Lung (tissue), 12 donors: Measurements from ENCODE around the gene C19orf53. TPM values are rescaled to one million over a fixed set of nuclear protein-coding genes. Genes with fewer than 3 reads are reported as not detected.

Source experiments
- ATAC-seq: fragments of 200-7000 bp; cut with Tn5 transposase; one replicate; pipeline ENCODE4 v1.9.1; 2020; ENCODE audit warnings: moderate number of reproducible peaks; ENCODE audit not compliant: insufficient read depth, low FRiP score
- DNase-seq, 3 donors: peaks; one replicate each; pipeline ENCODE4 v3.0.0-alpha.2; 2013 to 2017
- H3K27ac ChIP-seq, 2 donors: one replicate each; pipeline ENCODE4 v1.5.1; 2013; ENCODE audit warnings: mild to moderate bottlenecking in 2 of 2, moderate library complexity in 2 of 2, control low read depth in 1 of 2, inconsistent platforms in 1 of 2, low read depth in 1 of 2, low read length in 1 of 2
- H3K27me3 ChIP-seq, 3 donors: one replicate each; pipeline ENCODE4 v1.5.1; 2013; ENCODE audit warnings: low read length in 2 of 3; ENCODE audit not compliant: control insufficient read depth in 3 of 3, insufficient read depth in 3 of 3
- H3K36me3 ChIP-seq, 4 donors: one replicate each; pipeline ENCODE4 v1.5.1; 2013; ENCODE audit warnings: low read length in 4 of 4, mild to moderate bottlenecking in 1 of 4, moderate library complexity in 1 of 4; ENCODE audit not compliant: control insufficient read depth in 4 of 4, insufficient read depth in 4 of 4
- H3K4me1 ChIP-seq, 5 donors: one replicate each; pipeline ENCODE4 v1.5.1; 2013; ENCODE audit warnings: low read length in 5 of 5, mild to moderate bottlenecking in 2 of 5, moderate library complexity in 1 of 5; ENCODE audit not compliant: control insufficient read depth in 5 of 5, insufficient read depth in 5 of 5
- H3K4me3 ChIP-seq: one replicate; pipeline ENCODE4 v1.5.1; 2013; ENCODE audit warnings: mild to moderate bottlenecking, control low read depth, moderate library complexity
- H3K9ac ChIP-seq, 2 donors: one replicate each; pipeline ENCODE4 v1.5.1; 2013; ENCODE audit warnings: low read length in 2 of 2, control low read depth in 1 of 2; ENCODE audit not compliant: insufficient read depth in 1 of 2
- H3K9me3 ChIP-seq, 4 donors: one replicate each; pipeline ENCODE4 v1.5.1; 2013; ENCODE audit warnings: low read length in 3 of 4, mild to moderate bottlenecking in 1 of 4, moderate library complexity in 1 of 4; ENCODE audit not compliant: control insufficient read depth in 4 of 4, insufficient read depth in 3 of 4
- WGBS, 2 donors: extraction: QIAGEN DNeasy Blood & Tissue Kit; methylation state at CpG; one replicate each; pipeline ENCODE4 v1.1.7; 2013; 5-methylcytosine and 5-hydroxymethylcytosine counted together
- polyA plus RNA-seq, 2 donors: library from polyadenylated mRNA; stranded (reverse); fragments of 200-250 nt; gene quantifications; one replicate each; pipeline ENCODE4 v1.2.1, GENCODE V29; 2013
- total RNA-seq, 2 donors: library from RNA; depleted of rRNA in 1 of 2; stranded (reverse); fragments of >200 nt in 1 of 2; gene quantifications; one replicate each; pipeline ENCODE4 v1.2.1, GENCODE V29; 2014 to 2021
- TF ChIP-seq, protein P1 (sequence below): IDR thresholded peaks from 2 replicates; pipeline ENCODE4 v1.5.1; 2012; ENCODE audit warnings: mild to moderate bottlenecking; ENCODE audit errors: control extremely low read depth, extremely low read depth
- donor health status: control.
- donor health status: control.
- donor health status: Bipolar disorder and iron deficiency.
- donor health status: healthy.
- donor health status: DM: yes; HTN: yes; CAD: no.

Gene C19orf53
- total and polyA plus RNA-seq, 4 donors: 62.6 to 251 (median 111) TPM

DNA sequence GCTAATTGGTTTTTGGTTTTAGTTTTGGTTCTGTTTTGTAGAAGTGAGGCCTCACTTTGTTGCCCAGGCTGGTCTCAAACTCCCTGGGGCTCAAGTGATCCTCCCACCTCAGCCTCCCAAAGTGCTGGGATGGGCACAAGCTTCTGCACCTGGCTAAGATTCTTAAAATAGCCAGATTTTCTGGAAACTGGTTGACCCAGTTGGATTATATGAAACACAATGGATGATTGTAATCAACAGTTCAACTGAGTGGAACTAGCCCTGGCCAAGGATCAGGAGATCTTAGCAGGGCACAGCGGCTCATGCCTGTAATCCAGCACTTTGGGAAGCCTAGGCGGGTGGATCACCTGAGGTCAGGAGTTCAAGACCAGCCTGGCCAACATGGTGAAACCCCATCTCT is 39.5 kb upstream of the C19orf53 start:
- ATAC-seq (no peak), DNase-seq (no peak)
- Histone ChIP-seq H3K27me3 (no peaks in the 10 kb centered on the region), H3K27ac (no peak overlapping the region), H3K4me1 (peaks cover 0 to 10% (median 4%) of the 10 kb centered on the region in 5 donors), H3K9me3 (no peaks in the 10 kb centered on the region), H3K4me3 (no peak overlapping the region), H3K9ac (no peak overlapping the region), H3K36me3 (peaks cover 0 to 3% (median 1%) of the 10 kb centered on the region in 4 donors)
- TF ChIP-seq, protein P1, sequence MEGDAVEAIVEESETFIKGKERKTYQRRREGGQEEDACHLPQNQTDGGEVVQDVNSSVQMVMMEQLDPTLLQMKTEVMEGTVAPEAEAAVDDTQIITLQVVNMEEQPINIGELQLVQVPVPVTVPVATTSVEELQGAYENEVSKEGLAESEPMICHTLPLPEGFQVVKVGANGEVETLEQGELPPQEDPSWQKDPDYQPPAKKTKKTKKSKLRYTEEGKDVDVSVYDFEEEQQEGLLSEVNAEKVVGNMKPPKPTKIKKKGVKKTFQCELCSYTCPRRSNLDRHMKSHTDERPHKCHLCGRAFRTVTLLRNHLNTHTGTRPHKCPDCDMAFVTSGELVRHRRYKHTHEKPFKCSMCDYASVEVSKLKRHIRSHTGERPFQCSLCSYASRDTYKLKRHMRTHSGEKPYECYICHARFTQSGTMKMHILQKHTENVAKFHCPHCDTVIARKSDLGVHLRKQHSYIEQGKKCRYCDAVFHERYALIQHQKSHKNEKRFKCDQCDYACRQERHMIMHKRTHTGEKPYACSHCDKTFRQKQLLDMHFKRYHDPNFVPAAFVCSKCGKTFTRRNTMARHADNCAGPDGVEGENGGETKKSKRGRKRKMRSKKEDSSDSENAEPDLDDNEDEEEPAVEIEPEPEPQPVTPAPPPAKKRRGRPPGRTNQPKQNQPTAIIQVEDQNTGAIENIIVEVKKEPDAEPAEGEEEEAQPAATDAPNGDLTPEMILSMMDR: no peak
- 89 to 100% methylated on average over 2 of the region's 2 CpGs for WGBS, 2 donors

DNA sequence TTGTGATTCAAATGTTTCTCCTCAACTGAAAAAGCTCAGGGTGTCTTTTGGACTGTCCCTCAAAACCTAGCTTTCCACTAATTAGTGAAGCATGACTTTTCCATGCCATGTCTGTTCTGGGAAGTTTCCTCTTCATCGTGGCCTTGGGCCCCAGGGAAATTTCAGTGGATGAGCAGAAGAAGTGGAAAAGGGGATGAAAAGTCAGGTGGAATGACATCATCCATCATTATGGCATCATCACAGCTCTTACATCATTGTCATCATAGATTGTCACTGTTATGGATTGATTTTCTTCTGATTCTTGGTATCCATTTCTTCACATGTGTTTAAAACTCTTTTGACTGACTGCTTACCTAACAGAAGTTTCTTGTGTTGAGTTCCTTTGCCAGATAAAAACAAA is 36.2 kb upstream of the C19orf53 start:
- TF ChIP-seq, protein P1: no peak
- peaks cover 0 to 3% (median 3%) of the 10 kb centered on the region in 4 donors for H3K36me3 ChIP-seq
- H3K27me3 ChIP-seq: no peaks in the 10 kb centered on the region
- no peak for ATAC-seq
- H3K4me3 ChIP-seq: no peak overlapping the region
- no peak overlapping the region for H3K27ac ChIP-seq
- no peaks in the 10 kb centered on the region for H3K9me3 ChIP-seq
- WGBS, 2 donors: 90 to 100% methylated on average over 1 of the region's 1 CpG
- no peak overlapping the region for H3K9ac ChIP-seq
- H3K4me1 ChIP-seq: no peaks in the 10 kb centered on the region
- no peak for DNase-seq

DNA sequence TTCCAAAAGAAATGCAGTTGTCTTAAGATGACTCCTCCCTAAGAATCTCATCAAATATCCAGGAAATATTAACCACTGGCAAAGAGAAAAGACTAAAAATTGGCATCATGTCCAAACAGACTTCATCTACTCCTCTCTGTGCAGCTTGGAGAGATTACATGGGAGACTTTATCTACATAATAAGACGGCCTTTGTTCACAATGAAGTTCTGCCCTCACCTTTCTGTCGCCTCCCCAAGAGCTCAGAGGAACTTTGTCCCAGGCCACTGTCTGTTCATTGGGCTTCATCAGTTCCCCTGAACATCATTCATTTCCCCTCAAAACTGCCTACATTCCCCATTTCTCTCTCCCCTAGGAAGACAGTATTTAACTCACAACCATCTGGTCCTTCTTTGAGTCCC is 32.4 kb upstream of the C19orf53 start:
- no peaks in the 10 kb centered on the region for H3K27me3 ChIP-seq
- DNase-seq (no peak), ATAC-seq (no peak)
- WGBS, 2 donors: 93 to 97% methylated on average over 2 of the region's 2 CpGs
- peaks cover 0 to 4% (median 0%) of the 10 kb centered on the region in 5 donors for H3K4me1 ChIP-seq
- H3K36me3 ChIP-seq: peaks cover 0 to 3% (median 3%) of the 10 kb centered on the region in 4 donors
- TF ChIP-seq, protein P1: no peak
- H3K9me3 ChIP-seq: no peaks in the 10 kb centered on the region
- no peak overlapping the region for H3K27ac ChIP-seq
- H3K4me3 ChIP-seq: no peak overlapping the region
- H3K9ac ChIP-seq: no peak overlapping the region

DNA sequence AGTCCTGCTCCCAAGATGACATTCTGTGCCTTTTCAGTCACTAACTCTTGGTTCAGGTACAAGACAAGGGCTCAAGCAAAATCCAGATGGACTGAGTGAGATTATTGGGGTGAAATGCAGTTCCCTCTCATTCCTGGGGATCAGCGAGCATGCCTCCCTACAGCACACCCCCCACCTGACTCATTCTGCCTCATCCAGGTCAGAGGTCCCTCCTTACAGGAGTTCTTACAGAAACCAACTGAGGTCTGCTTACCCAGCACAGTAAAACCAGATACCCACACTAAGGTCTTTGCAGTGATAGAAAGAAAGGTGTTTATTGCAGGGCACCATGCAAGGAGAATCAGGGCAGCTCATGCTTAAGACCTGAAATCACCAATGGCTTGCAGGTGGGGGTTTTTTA is 31.5 kb upstream of the C19orf53 start:
- ATAC-seq (no peak), DNase-seq (no peak)
- Histone ChIP-seq H3K9ac (no peak overlapping the region), H3K4me1 (peaks cover 0 to 4% (median 0%) of the 10 kb centered on the region in 5 donors), H3K27ac (no peak overlapping the region), H3K9me3 (no peaks in the 10 kb centered on the region), H3K27me3 (no peaks in the 10 kb centered on the region), H3K4me3 (no peak overlapping the region), H3K36me3 (peaks cover 0 to 3% (median 2%) of the 10 kb centered on the region in 4 donors)
- WGBS, 2 donors: 97 to 100% methylated on average over 1 of the region's 1 CpG
- TF ChIP-seq, protein P1: no peak
